LNCAP (cell line): ENCODE measurements around the gene G6PC1.

Source experiments
- CTCF ChIP-seq: fragments of 450-650 bp; IDR thresholded peaks from 2 replicates; pipeline ENCODE4 v1.5.1; 2017; ENCODE audit warnings: mild to moderate bottlenecking

The G6PC1 gene

GRCh38 chr17:42883802-42884558, 16.6 kb upstream of the G6PC1 start:
- no peak for TF ChIP-seq CTCF

GRCh38 chr17:42886283-42887176, 14.1 kb upstream of the G6PC1 start:
- no peak for TF ChIP-seq CTCF

- no peak for TF ChIP-seq CTCF
Observed at GRCh38 chr17:42889809-42890208, 10.8 kb upstream of the G6PC1 start.

- no peak for TF ChIP-seq CTCF
Observed at GRCh38 chr17:42891539-42892152, 9.0 kb upstream of the G6PC1 start.

- TF ChIP-seq CTCF: no peak
Observed at GRCh38 chr17:42893359-42893758, 7.2 kb upstream of the G6PC1 start.

- no peak for TF ChIP-seq CTCF
Observed at GRCh38 chr17:42894283-42895184, 6.1 kb upstream of the G6PC1 start.

GRCh38 chr17:42895185-42895555, 5.4 kb upstream of the G6PC1 start:
- TF ChIP-seq CTCF: no peak
